HL-60 (cell line): ENCODE measurements around the gene MDM1.

Source experiments
- DNase-seq, 2 experiments: peaks; one replicate each; pipeline ENCODE4 v3.0.0-alpha.2; 2010 to 2020; ENCODE audit warnings: low read depth in 1 of 2, low spot score in 1 of 2
- H3K27ac ChIP-seq: fragments of 250-450 bp; sonication (Bioruptor Pico); replicated peaks from 2 replicates; pipeline ENCODE4 v1.5.1; 2020; ENCODE audit warnings: mild to moderate bottlenecking, moderate library complexity
- H3K27me3 ChIP-seq: fragments of 250-450 bp; sonication (Bioruptor Pico); 2 replicates; pipeline ENCODE4 v1.5.1; 2021; ENCODE audit warnings: mild to moderate bottlenecking, moderate library complexity; ENCODE audit not compliant: insufficient read depth, poor library complexity, severe bottlenecking
- H3K4me3 ChIP-seq: replicated peaks from 2 replicates; pipeline ENCODE4 v1.5.1; 2011; ENCODE audit warnings: mild to moderate bottlenecking, control low read depth, low read length; ENCODE audit not compliant: insufficient read depth
- CTCF ChIP-seq: IDR thresholded peaks from one replicate; pipeline ENCODE4 v1.5.1; 2011; ENCODE audit warnings: low read length, control low read depth, inconsistent platforms; ENCODE audit not compliant: insufficient read depth
- GABPA ChIP-seq: IDR thresholded peaks from 2 replicates; pipeline ENCODE4 v1.6.1; 2012; ENCODE audit warnings: low read depth
- POLR2AphosphoS5 ChIP-seq: IDR thresholded peaks from 2 replicates; pipeline ENCODE4 v1.6.1; 2012; ENCODE audit warnings: low read depth
- REST ChIP-seq: IDR thresholded peaks from 2 replicates; pipeline ENCODE4 v1.6.1; 2012; ENCODE audit warnings: low read depth; ENCODE audit not compliant: insufficient replicate concordance
- SPI1 ChIP-seq: IDR thresholded peaks from 2 replicates; pipeline ENCODE4 v1.6.1; 2012; ENCODE audit warnings: low read depth, mild to moderate bottlenecking, borderline replicate concordance

The MDM1 gene

GRCh38 chr12:68367903-68368302, 35.7 kb upstream of the MDM1 start:
- DNase-seq: no peak

GRCh38 chr12:68367116-68367515, 35.0 kb upstream of the MDM1 start:
- no peak for DNase-seq
- H3K4me3 ChIP-seq: no peak overlapping the region
- peak overlapping the region; percentile 93 for H3K27ac ChIP-seq
- H3K27me3 ChIP-seq: no peaks in the 10 kb centered on the region
- TF ChIP-seq SPI1 (no peak), CTCF (no peak), GABPA (no peak), REST (no peak), POLR2AphosphoS5 (no peak)

More at GRCh38 chr12:68367903-68368302, 35.7 kb upstream of the MDM1 start:
- H3K4me3 ChIP-seq: no peak overlapping the region
- H3K27me3 ChIP-seq: no peaks in the 10 kb centered on the region
- TF ChIP-seq POLR2AphosphoS5 (no peak), GABPA (no peak), SPI1 (no peak), CTCF (no peak), REST (no peak)
- H3K27ac ChIP-seq: peak overlapping the region; percentile 93

- peak overlapping the region; percentile 93 for H3K27ac ChIP-seq
Measured at GRCh38 chr12:68364893-68365725, 32.9 kb upstream of the MDM1 start.

More at GRCh38 chr12:68364893-68365725, 32.9 kb upstream of the MDM1 start:
- TF ChIP-seq CTCF (no peak), REST (peak; percentile 74), SPI1 (peak; percentile 26; the same call in 1 of the 2 replicates), GABPA (peak; percentile 61; the same call in 1 of the 2 replicates), POLR2AphosphoS5 (peak; percentile 99)
- H3K4me3 ChIP-seq: no peak overlapping the region
- no peaks in the 10 kb centered on the region for H3K27me3 ChIP-seq
- peak; percentile 100 for DNase-seq
